Measurements from ENCODE around the gene TGM2.

- no peak for TF ChIP-seq GATA2 (IDR thresholded peaks at IDR 0.05; ENCODE audit: low read depth, low read length)
- no peak for TF ChIP-seq GATA3 (IDR thresholded peaks at IDR 0.05; ENCODE audit: low read depth, low read length)
These were observed 48.5 kb downstream of the TGM2 start for GRCh38 chr20:38116409-38117165.
